Measurements from ENCODE around the gene TBC1D14. TPM values are rescaled to one million over a fixed set of nuclear protein-coding genes. Genes with fewer than 3 reads are reported as not detected.

Gene TBC1D14
- total and polyA plus RNA-seq, 2 of the 4 experiments (the other 2 are of a cell fraction), result 31.7 to 40.7 TPM

GRCh38 chr4:7026107-7026506 lies 116.5 kb downstream of the TBC1D14 start:
- Histone ChIP-seq H3K4me1 (ENCODE audit: control insufficient read depth, insufficient read depth, low read length) (peaks cover 11% of the 10 kb centered on the region), H3K9me3 (ENCODE audit: control insufficient read depth, insufficient read depth, low read length) (no peaks in the 10 kb centered on the region), H2BK20ac (ENCODE audit: low read depth, low read length) (no peak overlapping the region), H3K56ac (ENCODE audit: extremely low read depth, insufficient read depth, low read length) (no peak overlapping the region), H3K36me3 (ENCODE audit: control insufficient read depth, insufficient read depth, low read length) (peaks cover 49% of the 10 kb centered on the region), H2BK120ac (ENCODE audit: low read depth, low read length) (no peak overlapping the region), H2BK5ac (ENCODE audit: low read depth, low read length, poor library complexity, severe bottlenecking) (no peak overlapping the region), H3K79me1 (ENCODE audit: low read depth in 1 of 2, low read length in 2 of 2) (peaks cover 12 to 47% of the 10 kb centered on the region in 2 experiments; a peak in 3 of 4 replicates), H3K9ac (ENCODE audit: low read depth, low read length) (no peak overlapping the region), H3K4me3 (ENCODE audit: insufficient read depth, low read depth, low read length) (no peak overlapping the region), H3K4me2 (ENCODE audit: low read depth, low read length) (no peak overlapping the region), H2AFZ (replicated peaks; ENCODE audit: low read length, poor library complexity) (no peak overlapping the region), H4K8ac (ENCODE audit: low read depth in 2 of 2, low read length in 2 of 2) (no peak overlapping the region), H3K14ac (replicated peaks; ENCODE audit: low read depth, low read length) (no peak overlapping the region), H2AK5ac (ENCODE audit: low read depth, low read length) (no peak overlapping the region), H3K4ac (ENCODE audit: low read depth, low read length) (no peak overlapping the region), H3K23ac (ENCODE audit: low read depth, low read length) (no peak overlapping the region), H3K27me3 (ENCODE audit: control insufficient read depth, insufficient read depth, low read length) (no peaks in the 10 kb centered on the region), H4K91ac (ENCODE audit: insufficient read depth, low read depth, low read length) (no peak overlapping the region), H2AK9ac (replicated peaks; ENCODE audit: low read depth, low read length, poor library complexity) (no peak overlapping the region), H3K18ac (ENCODE audit: low read depth, low read length) (no peak overlapping the region), H3K9me1 (ENCODE audit: insufficient read depth, low read length) (peaks cover 17% of the 10 kb centered on the region), H4K5ac (ENCODE audit: low read depth, low read length) (no peak overlapping the region), H4K20me1 (ENCODE audit: insufficient read depth, low read length) (no peaks in the 10 kb centered on the region), H3K27ac (ENCODE audit: insufficient read depth, low read length) (no peak overlapping the region), H2BK15ac (ENCODE audit: low read depth, low read length) (no peak overlapping the region)
- dilution Hi-C loops (cut with HindIII; ENCODE audit: low sequenced_read_pairs, unreplicated experiment), result no loop called here
- in situ Hi-C loops (cut with MboI; ENCODE audit: low sequenced_read_pairs), result no loop called here
- ATAC-seq (ENCODE audit: low read depth) (no peak), DNase-seq (no peak)
- CTCF ChIA-PET, result no interaction called here
- POLR2A ChIA-PET (ENCODE audit: unreplicated experiment), result no interaction called here
- BruUV-seq (replicated peaks), result no TSS peak
- WGBS, 2 experiments (ENCODE audit: extremely low coverage in 2 of 2, insufficient read length in 1 of 2), result no CpG with 5 or more reads among the region's 9 CpGs
- TF ChIP-seq CTCF (conservative IDR thresholded peaks at IDR 0.05; ENCODE audit: low read depth, low read length) (no peak), BHLHE40 (IDR thresholded peaks at IDR 0.05; ENCODE audit: low read depth, low read length) (no peak), RCOR1 (IDR thresholded peaks at IDR 0.05; ENCODE audit: insufficient replicate concordance, low read length) (no peak), CHD1 (IDR thresholded peaks at IDR 0.05; ENCODE audit: low read depth, low read length) (no peak), RAD21 (IDR thresholded peaks at IDR 0.05; ENCODE audit: low read length) (no peak), USF2 (IDR thresholded peaks at IDR 0.05; ENCODE audit: low read depth, low read length) (no peak), NFE2L2 (IDR thresholded peaks at IDR 0.05; ENCODE audit: low read depth, low read length) (no peak), MAFK (IDR thresholded peaks at IDR 0.05; ENCODE audit: low read depth, low read length) (no peak), CEBPB (IDR thresholded peaks at IDR 0.05; ENCODE audit: low read depth, low read length) (no peak)
- intact Hi-C loops (cut with micrococcal nuclease), result no loop called here
